Fibroblast of the aortic adventitia (primary cell): ENCODE data around the gene SP100. TPM values are rescaled to one million over a fixed set of nuclear protein-coding genes. Genes with fewer than 3 reads are reported as not detected.
A peak's percentile ranks its signal among the peaks of the same experiment; 100 is the strongest.

Experiments used
- DNase-seq: peaks from one replicate; pipeline ENCODE4 v3.0.0-alpha.2; 2010; ENCODE audit warnings: low read depth
- H3K4me3 ChIP-seq: 2 replicates; pipeline ENCODE4 v1.5.1; 2011; ENCODE audit warnings: low read depth, mild to moderate bottlenecking, control low read depth, low read length, moderate library complexity
- small RNA-seq: library from RNA; depleted of rRNA; stranded (forward); fragments of <200 nt; gene quantifications from one replicate; pipeline ENCODE3, GENCODE V24; 2012
- total RNA-seq: library from RNA; depleted of rRNA; stranded (reverse); fragments of >200 nt; gene quantifications from 2 replicates; pipeline ENCODE4 v1.2.3, GENCODE V29; 2012; ENCODE audit warnings: low replicate concordance
- TF ChIP-seq, protein P1 (sequence below): IDR thresholded peaks from 2 replicates; pipeline ENCODE4 v1.5.1; 2011; ENCODE audit warnings: mild to moderate bottlenecking, low read length, control low read depth, inconsistent platforms; ENCODE audit not compliant: insufficient read depth

Gene SP100
- total RNA-seq, 1 donor, result 169 TPM

DNA sequence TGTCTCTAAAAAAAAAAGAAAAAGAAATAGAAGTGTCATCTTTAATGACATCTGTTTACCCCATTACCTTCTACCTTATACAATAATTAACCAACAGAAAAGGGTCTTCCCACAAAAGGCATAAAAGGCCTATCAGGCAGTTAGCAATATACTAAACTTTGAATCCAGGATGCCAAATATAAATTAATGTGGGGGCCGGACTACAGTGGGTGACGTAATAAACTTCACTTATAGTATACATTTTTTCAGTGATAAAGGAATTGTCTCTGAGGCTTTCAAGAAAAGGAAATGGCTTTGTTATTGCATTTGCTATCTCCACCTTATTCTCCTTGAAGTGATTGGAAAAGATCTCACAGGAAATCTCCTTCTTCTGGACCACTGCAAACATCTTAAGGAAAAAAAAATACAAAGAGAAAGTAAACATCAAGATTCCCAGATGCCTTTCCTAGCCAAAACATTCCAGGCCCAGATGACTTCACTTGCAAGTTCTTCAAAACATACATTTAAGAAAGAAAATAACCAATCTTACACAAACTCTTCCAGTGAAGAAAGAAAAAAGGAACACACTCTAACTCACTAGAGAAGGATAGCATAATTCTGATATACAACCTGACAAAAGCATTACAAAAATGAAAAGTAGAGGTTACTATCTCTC is 170.5 kb downstream of the SP100 start:
- peak; percentile 36 for DNase-seq
- TF ChIP-seq, protein P1, sequence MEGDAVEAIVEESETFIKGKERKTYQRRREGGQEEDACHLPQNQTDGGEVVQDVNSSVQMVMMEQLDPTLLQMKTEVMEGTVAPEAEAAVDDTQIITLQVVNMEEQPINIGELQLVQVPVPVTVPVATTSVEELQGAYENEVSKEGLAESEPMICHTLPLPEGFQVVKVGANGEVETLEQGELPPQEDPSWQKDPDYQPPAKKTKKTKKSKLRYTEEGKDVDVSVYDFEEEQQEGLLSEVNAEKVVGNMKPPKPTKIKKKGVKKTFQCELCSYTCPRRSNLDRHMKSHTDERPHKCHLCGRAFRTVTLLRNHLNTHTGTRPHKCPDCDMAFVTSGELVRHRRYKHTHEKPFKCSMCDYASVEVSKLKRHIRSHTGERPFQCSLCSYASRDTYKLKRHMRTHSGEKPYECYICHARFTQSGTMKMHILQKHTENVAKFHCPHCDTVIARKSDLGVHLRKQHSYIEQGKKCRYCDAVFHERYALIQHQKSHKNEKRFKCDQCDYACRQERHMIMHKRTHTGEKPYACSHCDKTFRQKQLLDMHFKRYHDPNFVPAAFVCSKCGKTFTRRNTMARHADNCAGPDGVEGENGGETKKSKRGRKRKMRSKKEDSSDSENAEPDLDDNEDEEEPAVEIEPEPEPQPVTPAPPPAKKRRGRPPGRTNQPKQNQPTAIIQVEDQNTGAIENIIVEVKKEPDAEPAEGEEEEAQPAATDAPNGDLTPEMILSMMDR, result no peak

DNA sequence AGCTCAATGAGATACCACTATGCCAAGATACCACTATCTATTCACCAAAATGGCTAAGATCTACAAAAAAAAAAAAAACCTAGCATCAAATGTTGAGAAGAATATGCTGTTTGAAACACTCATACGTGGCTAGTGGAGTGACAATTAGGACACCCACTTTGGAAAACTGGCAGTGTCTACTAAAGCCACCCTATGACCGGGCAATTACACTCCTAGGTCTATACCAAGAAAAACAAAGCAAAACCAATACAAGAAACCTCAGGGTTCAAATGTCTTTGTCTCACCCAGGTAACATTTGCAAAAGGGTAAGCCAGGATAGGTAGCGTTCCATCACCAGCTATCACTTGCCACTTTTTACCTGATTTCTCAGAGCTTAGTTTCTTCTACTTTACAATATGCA is 173.0 kb downstream of the SP100 start:
- H3K4me3 ChIP-seq, result no peak overlapping the region
- TF ChIP-seq, protein P1, result no peak
- DNase-seq, result no peak

More for the DNA sequence above, 170.5 kb downstream of the SP100 start:
- H3K4me3 ChIP-seq, result no peak overlapping the region

DNA sequence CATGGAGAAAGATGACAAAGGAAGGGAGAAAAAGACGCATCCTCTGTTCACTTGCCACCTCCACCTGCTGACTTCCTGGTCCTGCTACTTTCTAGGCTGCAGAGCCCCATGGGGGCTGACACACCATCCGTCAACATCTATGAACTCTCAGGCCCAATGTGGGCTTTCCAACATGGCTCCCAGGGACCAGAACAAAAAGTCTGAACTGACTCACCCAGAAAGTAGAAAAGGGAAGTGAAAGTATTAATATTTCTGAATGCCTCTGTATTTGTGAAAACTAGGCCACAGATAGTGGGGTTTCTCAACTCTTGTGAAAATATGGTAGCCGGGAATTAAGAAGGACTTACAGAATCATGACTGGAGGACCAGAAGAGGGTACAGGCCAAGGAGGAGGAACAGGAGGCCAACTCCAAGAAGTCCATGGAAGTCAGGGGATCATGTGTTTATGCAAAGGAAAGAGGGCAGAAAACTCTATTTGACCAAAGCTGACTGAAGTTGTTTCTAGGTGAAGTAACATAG is 173.6 kb downstream of the SP100 start:
- DNase-seq, result no peak
- TF ChIP-seq, protein P1, result no peak
- no peak overlapping the region for H3K4me3 ChIP-seq

GRCh38 chr2:230590333-230590732 is 174.3 kb downstream of the SP100 start:
- DNase-seq, result no peak
- TF ChIP-seq, protein P1, result no peak
- H3K4me3 ChIP-seq, result no peak overlapping the region

DNA sequence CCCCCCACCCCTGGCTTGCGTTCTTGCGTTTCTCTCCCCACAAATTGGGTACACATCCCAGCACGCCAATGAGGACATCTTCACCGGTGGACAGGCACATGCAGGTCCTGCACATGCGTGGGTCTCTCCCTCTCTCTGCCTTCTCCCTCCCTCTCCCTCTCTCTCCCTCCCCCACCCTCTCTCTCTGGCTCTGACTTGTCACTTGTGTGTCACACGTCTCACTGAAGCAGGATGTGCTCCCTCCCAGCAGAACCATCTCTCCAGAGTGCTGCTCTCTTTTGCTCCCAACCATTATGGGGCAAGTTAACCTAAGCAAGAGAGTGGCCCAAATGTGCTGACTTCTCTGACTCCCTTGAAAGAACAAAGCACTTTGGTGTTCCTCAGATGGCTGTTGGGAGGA is 175.8 kb downstream of the SP100 start:
- TF ChIP-seq, protein P1, result no peak
- DNase-seq, result no peak
- H3K4me3 ChIP-seq, result no peak overlapping the region

DNA sequence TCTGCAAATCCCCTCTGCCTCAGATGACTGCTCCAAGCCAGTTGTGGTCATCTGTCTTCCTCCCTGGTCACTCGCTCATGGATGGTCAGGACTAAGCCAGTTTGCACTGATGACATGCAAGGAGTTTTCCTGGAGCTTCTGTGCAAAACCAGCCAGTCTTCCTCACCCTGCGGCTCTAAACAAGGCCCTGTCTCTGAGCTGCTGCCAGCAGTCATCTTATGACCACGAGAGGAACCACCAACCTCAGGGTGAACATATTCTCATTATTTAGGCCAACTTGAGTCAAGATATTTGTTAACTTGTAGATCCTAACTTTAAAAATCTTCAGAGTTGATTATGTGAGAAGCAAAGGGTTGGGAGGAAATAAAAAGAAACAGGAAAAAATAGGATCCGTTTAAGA is 176.8 kb downstream of the SP100 start:
- H3K4me3 ChIP-seq, result no peak overlapping the region
- TF ChIP-seq, protein P1, result no peak
- DNase-seq, result no peak

Small RNA genes within 50 kb of the gene (small RNA-seq; reads per million reads assigned to genes)
- gene HMGB1P3, result not detected
- not detected for gene RN7SL834P
- gene RNU6-451P, result not detected

Other genes with a start within 250 kb of the SP100 start
- gene SP110, start 196.2 kb upstream of the SP100 start, total RNA-seq, result 21.0 and 46.0 TPM in 2 replicates
- 0.09 and 0.41 TPM in 2 replicates for gene SP140, start 190.5 kb upstream of the SP100 start, total RNA-seq
- gene SP140L, start 89.0 kb upstream of the SP100 start, total RNA-seq, result 13.7 and 16.0 TPM in 2 replicates